SW 1271 (cell line): Measurements from ENCODE around the gene PLCH1.
"Not testable (repeated sequence)": the region's sequence is repeated elsewhere in the genome, so short reads cannot be mapped to it uniquely, and the experiment has no call there.

Experiments used
- DNase-seq, 2 experiments: peaks; one replicate each; lab custom pipeline; 2025; lab: John Stamatoyannopoulos, UW

PLCH1 gene

GRCh38 chr3:155641956-155642355, 102.9 kb downstream of the PLCH1 start:
- no peak for DNase-seq

- DNase-seq, result no peak
Measured at GRCh38 chr3:155640098-155640497, 104.8 kb downstream of the PLCH1 start.

- no peak for DNase-seq
Measured at GRCh38 chr3:155639462-155640055, 105.3 kb downstream of the PLCH1 start.

- not testable (repeated sequence) for DNase-seq
Measured at GRCh38 chr3:155638461-155638860, 106.4 kb downstream of the PLCH1 start.

GRCh38 chr3:155637567-155637966, 107.3 kb downstream of the PLCH1 start:
- DNase-seq, result no peak

GRCh38 chr3:155635056-155635455, 109.8 kb downstream of the PLCH1 start:
- DNase-seq, result no peak

- no peak for DNase-seq
Measured at GRCh38 chr3:155634121-155634719, 110.7 kb downstream of the PLCH1 start.

GRCh38 chr3:155631323-155632019, 113.4 kb downstream of the PLCH1 start:
- DNase-seq, result no peak

- DNase-seq, result no peak
Measured at GRCh38 chr3:155629556-155629955, 115.3 kb downstream of the PLCH1 start.

GRCh38 chr3:155629056-155629455, 115.8 kb downstream of the PLCH1 start:
- DNase-seq, result no peak

GRCh38 chr3:155622647-155623046, 122.2 kb downstream of the PLCH1 start:
- not testable (repeated sequence) for DNase-seq

- not testable (repeated sequence) for DNase-seq
Measured at GRCh38 chr3:155620552-155620951, 124.3 kb downstream of the PLCH1 start.

GRCh38 chr3:155619118-155619915, 125.6 kb downstream of the PLCH1 start:
- DNase-seq, result no peak

- DNase-seq, result no peak
Measured at GRCh38 chr3:155618543-155618942, 126.3 kb downstream of the PLCH1 start.

GRCh38 chr3:155617346-155617925, 127.4 kb downstream of the PLCH1 start:
- no peak for DNase-seq

GRCh38 chr3:155615141-155615540, 129.7 kb downstream of the PLCH1 start:
- DNase-seq, result not testable (repeated sequence)

GRCh38 chr3:155614410-155614809, 130.5 kb downstream of the PLCH1 start:
- DNase-seq, result not testable (repeated sequence)

GRCh38 chr3:155611456-155611855, 133.4 kb downstream of the PLCH1 start:
- DNase-seq, result no peak

GRCh38 chr3:155609586-155609985, 135.3 kb downstream of the PLCH1 start:
- DNase-seq, result no peak

GRCh38 chr3:155608228-155608920, 136.5 kb downstream of the PLCH1 start:
- DNase-seq, result no peak

- DNase-seq, result no peak
Measured at GRCh38 chr3:155607761-155608160, 137.1 kb downstream of the PLCH1 start.

GRCh38 chr3:155605571-155605970, 139.3 kb downstream of the PLCH1 start:
- DNase-seq, result no peak
